CD8-positive, alpha-beta memory T cell (primary cell): ENCODE data around the gene BCL11B. TPM values are rescaled to one million over a fixed set of nuclear protein-coding genes. Genes with fewer than 3 reads are reported as not detected.

Experiments
- CTCF ChIA-PET: fragments of 350-600 bp; sonication (Branson Sonifier 250); formaldehyde crosslinking; loops from one replicate; lab custom pipeline; 2021; ENCODE audit warnings: antibody characterized with exemption; lab: Charles Lee
- POLR2A ChIA-PET: fragments of 350-600 bp; sonication (Branson Sonifier 250); formaldehyde crosslinking; loops from one replicate; lab custom pipeline; 2021; ENCODE audit warnings: antibody characterized with exemption; lab: Charles Lee
- DNase-seq, 5 donors: peaks; one replicate each; pipeline versions ENCODE4 v3.0.0 to v3.0.0-alpha.2; 2020 to 2022; ENCODE audit warnings: mixed read lengths in 1 of 5
- H3K27ac ChIP-seq: one replicate; pipeline ENCODE4 v1.7.0; 2013; ENCODE audit warnings: low read depth, mild to moderate bottlenecking, low read length, moderate library complexity
- H3K27me3 ChIP-seq: 2 replicates; pipeline ENCODE4 v1.7.0; 2013; ENCODE audit warnings: low read length, mild to moderate bottlenecking; ENCODE audit not compliant: insufficient read depth, poor library complexity, severe bottlenecking
- H3K36me3 ChIP-seq: 2 replicates; pipeline ENCODE4 v1.7.0; 2013; ENCODE audit warnings: mild to moderate bottlenecking, low read length, moderate library complexity; ENCODE audit not compliant: insufficient read depth
- H3K4me1 ChIP-seq: 2 replicates; pipeline ENCODE4 v1.7.0; 2013; ENCODE audit warnings: mild to moderate bottlenecking, low read length, moderate library complexity; ENCODE audit not compliant: insufficient read depth
- H3K4me3 ChIP-seq: 2 replicates; pipeline ENCODE4 v1.7.0; 2013; ENCODE audit warnings: mild to moderate bottlenecking, low read length
- H3K9me3 ChIP-seq: 2 replicates; pipeline ENCODE4 v1.7.0; 2013; ENCODE audit warnings: mild to moderate bottlenecking, low read length
- H3K27ac Mint-ChIP-seq, 8 donors: one replicate each; pipeline ENCODE4 v1.8.0; 2020 to 2021; ENCODE audit warnings: mixed read lengths in 8 of 8, mild to moderate bottlenecking in 6 of 8, inconsistent platforms in 3 of 8, moderate library complexity in 3 of 8
- H3K27me3 Mint-ChIP-seq, 2 donors: one replicate each; pipeline ENCODE4 v1.8.0; 2020 to 2021; ENCODE audit warnings: mixed read lengths in 2 of 2, mild to moderate bottlenecking in 1 of 2, moderate library complexity in 1 of 2
- H3K36me3 Mint-ChIP-seq, 3 donors: one replicate each; pipeline ENCODE4 v1.8.0; 2020 to 2021; ENCODE audit warnings: mixed read lengths in 3 of 3, inconsistent platforms in 1 of 3, mild to moderate bottlenecking in 1 of 3
- H3K4me1 Mint-ChIP-seq, 3 donors: one replicate each; pipeline ENCODE4 v1.8.0; 2020 to 2021; ENCODE audit warnings: mixed read lengths in 3 of 3, inconsistent platforms in 1 of 3, mild to moderate bottlenecking in 1 of 3
- H3K4me3 Mint-ChIP-seq, 7 donors: one replicate each; pipeline ENCODE4 v1.8.0; 2020 to 2021; ENCODE audit warnings: mixed read lengths in 7 of 7, mild to moderate bottlenecking in 6 of 7, moderate library complexity in 4 of 7, inconsistent platforms in 2 of 7
- H3K9me3 Mint-ChIP-seq, 5 donors: one replicate each; pipeline ENCODE4 v1.8.0; 2020 to 2022; ENCODE audit warnings: mixed read lengths in 5 of 5, mild to moderate bottlenecking in 3 of 5, moderate library complexity in 2 of 5, inconsistent platforms in 1 of 5
- polyA plus RNA-seq: library from polyadenylated mRNA; unstranded; fragments of 300-500 nt; fragmentation: Illumina TruSeq; gene quantifications from one replicate; pipeline ENCODE4 v1.2.3, GENCODE V29; 2021
- total RNA-seq, 2 experiments: library from RNA; stranded (reverse); gene quantifications; one replicate each; pipeline ENCODE4 v1.2.3, GENCODE V29; 2021

Gene BCL11B
- total and polyA plus RNA-seq, 3 experiments from 2014 or later: 9.7 to 42.5 (median 42.0) TPM

GRCh38 chr14:99185436-99186068 is 86.4 kb downstream of the BCL11B start:
- H3K9me3 ChIP-seq: no peaks in the 10 kb centered on the region
- H3K27me3 ChIP-seq: no peaks in the 10 kb centered on the region
- peaks cover 4% of the 10 kb centered on the region for H3K36me3 ChIP-seq
- ChIA-PET POLR2A (interaction anchor here (0.6 to 0.8 kb wide), 4 partner anchors 17 to 722 kb away, joined by 3 to 8 read pairs (median 4); no protein-coding TSS in a partner anchor), CTCF (no interaction called here)
- H3K4me3 Mint-ChIP-seq: peak overlapping the region; percentile 60 to 85 (median 77)
- DNase-seq: peak in 1 of 5 donors; percentile 37
- H3K4me1 ChIP-seq: peaks cover 98% of the 10 kb centered on the region
- peaks cover 93 to 100% (median 98%) of the 10 kb centered on the region in 3 donors for H3K4me1 Mint-ChIP-seq
- no peak overlapping the region for H3K27ac ChIP-seq
- H3K36me3 Mint-ChIP-seq: peaks cover 0 to 69% (median 12%) of the 10 kb centered on the region in 3 donors
- peak overlapping the region; percentile 88 to 98 (median 96) for H3K27ac Mint-ChIP-seq
- H3K4me3 ChIP-seq: peak overlapping the region; percentile 15
- no peaks in the 10 kb centered on the region for H3K9me3 Mint-ChIP-seq
- H3K27me3 Mint-ChIP-seq: peaks cover 0 to 2% of the 10 kb centered on the region in 2 donors

- peak in 2 of 5 donors; percentile 18 to 24 for DNase-seq
- H3K9me3 Mint-ChIP-seq: no peaks in the 10 kb centered on the region
- Histone ChIP-seq H3K36me3 (peaks cover 4% of the 10 kb centered on the region), H3K9me3 (no peaks in the 10 kb centered on the region), H3K27ac (no peak overlapping the region), H3K27me3 (no peaks in the 10 kb centered on the region), H3K4me3 (peak overlapping the region; percentile 5), H3K4me1 (peaks cover 98% of the 10 kb centered on the region)
- H3K4me1 Mint-ChIP-seq: peaks cover 92 to 100% (median 96%) of the 10 kb centered on the region in 3 donors
- ChIA-PET CTCF (interaction anchor here (1.1 kb wide), 1 partner anchor 47 kb away, joined by 3 read pairs; no protein-coding TSS in a partner anchor), POLR2A (no interaction called here)
- H3K4me3 Mint-ChIP-seq: peak overlapping the region; percentile 12 to 85 (median 74)
- H3K36me3 Mint-ChIP-seq: peaks cover 0 to 78% (median 16%) of the 10 kb centered on the region in 3 donors
- peak overlapping the region; percentile 80 to 98 (median 88) for H3K27ac Mint-ChIP-seq
- H3K27me3 Mint-ChIP-seq: peaks cover 0 to 2% of the 10 kb centered on the region in 2 donors
These were observed 88.3 kb downstream of the BCL11B start for GRCh38 chr14:99183716-99184115.

- H3K9me3 Mint-ChIP-seq: no peaks in the 10 kb centered on the region
- POLR2A ChIA-PET: no interaction called here
- H3K27ac Mint-ChIP-seq: peak overlapping the region; percentile 72 to 98 (median 88)
- Histone ChIP-seq H3K4me3 (no peak overlapping the region), H3K9me3 (no peaks in the 10 kb centered on the region), H3K27me3 (no peaks in the 10 kb centered on the region), H3K27ac (no peak overlapping the region), H3K36me3 (peaks cover 4% of the 10 kb centered on the region), H3K4me1 (peaks cover 100% of the 10 kb centered on the region)
- peaks cover 0 to 2% of the 10 kb centered on the region in 2 donors for H3K27me3 Mint-ChIP-seq
- H3K36me3 Mint-ChIP-seq: peaks cover 0 to 82% (median 16%) of the 10 kb centered on the region in 3 donors
- peak in 1 of 5 donors; percentile 27 for DNase-seq
- CTCF ChIA-PET: interaction anchor here (1.0 kb wide), 1 partner anchor 83 kb away, joined by 3 read pairs; no protein-coding TSS in a partner anchor
- peak overlapping the region in 6 of 7 donors; percentile 29 to 85 (median 57) for H3K4me3 Mint-ChIP-seq
- peaks cover 95 to 100% (median 98%) of the 10 kb centered on the region in 3 donors for H3K4me1 Mint-ChIP-seq
These were observed 88.7 kb downstream of the BCL11B start for GRCh38 chr14:99183311-99183710.

- POLR2A ChIA-PET: no interaction called here
- H3K4me3 ChIP-seq: no peak overlapping the region
- Mint-ChIP-seq H3K4me3 (peak overlapping the region; percentile 36 to 84 (median 56)), H3K27me3 (peaks cover 0 to 2% of the 10 kb centered on the region in 2 donors), H3K27ac (peak overlapping the region; percentile 72 to 98 (median 88)), H3K4me1 (peaks cover 96 to 100% (median 98%) of the 10 kb centered on the region in 3 donors), H3K9me3 (no peaks in the 10 kb centered on the region), H3K36me3 (peaks cover 0 to 85% (median 13%) of the 10 kb centered on the region in 3 donors)
- H3K9me3 ChIP-seq: no peaks in the 10 kb centered on the region
- peak in 2 of 5 donors; percentile 25 to 37 for DNase-seq
- H3K4me1 ChIP-seq: peaks cover 95% of the 10 kb centered on the region
- CTCF ChIA-PET: interaction anchor here (1.0 to 1.4 kb wide), 2 partner anchors 9 to 84 kb away, joined by 3 to 4 read pairs; no protein-coding TSS in a partner anchor
- H3K27ac ChIP-seq: no peak overlapping the region
- peaks cover 4% of the 10 kb centered on the region for H3K36me3 ChIP-seq
- H3K27me3 ChIP-seq: no peaks in the 10 kb centered on the region
These were observed 89.3 kb downstream of the BCL11B start for GRCh38 chr14:99182548-99183250.

- Mint-ChIP-seq H3K4me1 (peaks cover 91 to 100% (median 98%) of the 10 kb centered on the region in 3 donors), H3K9me3 (no peaks in the 10 kb centered on the region), H3K27ac (peak overlapping the region; percentile 38 to 96 (median 90)), H3K4me3 (peak overlapping the region in 5 of 7 donors; percentile 15 to 75 (median 58)), H3K27me3 (peaks cover 0 to 2% of the 10 kb centered on the region in 2 donors), H3K36me3 (peaks cover 2 to 87% (median 16%) of the 10 kb centered on the region in 3 donors)
- POLR2A ChIA-PET: no interaction called here
- Histone ChIP-seq H3K4me3 (peak overlapping the region; percentile 15), H3K27me3 (no peaks in the 10 kb centered on the region), H3K27ac (no peak overlapping the region), H3K36me3 (peaks cover 5% of the 10 kb centered on the region), H3K9me3 (no peaks in the 10 kb centered on the region), H3K4me1 (peaks cover 87% of the 10 kb centered on the region)
- CTCF ChIA-PET: interaction anchor here (1.4 kb wide), 1 partner anchor 10 kb away, joined by 4 read pairs; no protein-coding TSS in a partner anchor
- peak in 1 of 5 donors; percentile 15 for DNase-seq
These were observed 90.0 kb downstream of the BCL11B start for GRCh38 chr14:99181804-99182520.

GRCh38 chr14:99181241-99181640 is 90.8 kb downstream of the BCL11B start:
- Mint-ChIP-seq H3K27me3 (peaks cover 0 to 2% of the 10 kb centered on the region in 2 donors), H3K36me3 (peaks cover 9 to 87% (median 18%) of the 10 kb centered on the region in 3 donors), H3K9me3 (no peaks in the 10 kb centered on the region), H3K4me1 (peaks cover 84 to 98% (median 93%) of the 10 kb centered on the region in 3 donors), H3K27ac (peak overlapping the region in 7 of 8 donors; percentile 72 to 96 (median 91)), H3K4me3 (peak overlapping the region in 5 of 7 donors; percentile 29 to 75 (median 58))
- H3K9me3 ChIP-seq: no peaks in the 10 kb centered on the region
- H3K27ac ChIP-seq: no peak overlapping the region
- DNase-seq: peak in 2 of 5 donors; percentile 45 to 48
- H3K4me1 ChIP-seq: peaks cover 80% of the 10 kb centered on the region
- ChIA-PET POLR2A (no interaction called here), CTCF (no interaction called here)
- H3K4me3 ChIP-seq: no peak overlapping the region
- H3K36me3 ChIP-seq: peaks cover 12% of the 10 kb centered on the region
- no peaks in the 10 kb centered on the region for H3K27me3 ChIP-seq

- H3K9me3 Mint-ChIP-seq: no peaks in the 10 kb centered on the region
- H3K27ac Mint-ChIP-seq: peak overlapping the region; percentile 80 to 98 (median 92)
- H3K27me3 Mint-ChIP-seq: peaks cover 0 to 2% of the 10 kb centered on the region in 2 donors
- no peak overlapping the region for H3K4me3 ChIP-seq
- CTCF ChIA-PET: interaction anchor here (2.1 to 2.4 kb wide), 2 partner anchors 12 to 14 kb away, joined by 7 to 10 read pairs; no protein-coding TSS in a partner anchor
- peaks cover 67% of the 10 kb centered on the region for H3K4me1 ChIP-seq
- peaks cover 13% of the 10 kb centered on the region for H3K36me3 ChIP-seq
- no peaks in the 10 kb centered on the region for H3K27me3 ChIP-seq
- peak in 2 of 5 donors; percentile 35 to 36 for DNase-seq
- H3K4me1 Mint-ChIP-seq: peaks cover 71 to 85% (median 80%) of the 10 kb centered on the region in 3 donors
- H3K27ac ChIP-seq: no peak overlapping the region
- peak overlapping the region; percentile 21 to 78 (median 58) for H3K4me3 Mint-ChIP-seq
- peaks cover 9 to 89% (median 16%) of the 10 kb centered on the region in 3 donors for H3K36me3 Mint-ChIP-seq
- no peaks in the 10 kb centered on the region for H3K9me3 ChIP-seq
- POLR2A ChIA-PET: interaction anchor here (0.5 to 0.6 kb wide), 4 partner anchors 41 to 67 kb away, joined by 3 to 4 read pairs (median 3); no protein-coding TSS in a partner anchor
These were observed 92.1 kb downstream of the BCL11B start for GRCh38 chr14:99179946-99180345.
